Epidermal melanocyte (primary cell): ENCODE data around the gene SYNE2.

Experiments used
- DNase-seq: peaks from one replicate; pipeline ENCODE4 v3.0.0; 2011; ENCODE audit warnings: low spot score; ENCODE audit not compliant: insufficient read length

The SYNE2 gene

DNA sequence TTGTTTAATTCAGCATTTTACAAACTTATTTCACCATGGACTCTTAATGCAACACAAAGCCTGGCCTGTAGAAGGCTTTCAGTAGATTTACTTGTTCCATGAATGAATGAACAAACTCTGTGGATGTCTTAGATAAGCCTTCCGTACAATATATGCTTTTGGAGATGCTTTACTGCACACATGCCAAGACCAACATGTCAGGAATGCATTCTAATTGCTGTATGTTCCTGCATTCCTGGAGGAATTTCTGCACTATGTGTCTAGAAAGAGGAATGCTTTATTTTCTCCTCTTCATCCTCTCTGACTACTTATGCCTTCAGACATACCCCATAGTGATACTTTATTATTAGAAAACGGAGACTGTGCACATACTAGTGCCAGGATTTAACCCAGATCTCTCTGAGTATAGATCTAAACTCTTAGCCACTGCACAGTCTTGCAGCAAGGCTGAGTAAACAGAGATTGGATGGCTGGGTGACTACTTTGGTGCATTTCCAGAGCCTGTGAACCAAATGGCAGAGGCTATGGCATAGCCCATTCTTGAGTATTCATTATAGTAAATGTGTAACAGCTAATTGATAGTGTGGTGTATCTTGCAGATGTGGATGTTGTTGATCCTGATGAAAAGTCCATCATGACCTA is 108.2 kb downstream of the SYNE2 start:
- no peak for DNase-seq

DNA sequence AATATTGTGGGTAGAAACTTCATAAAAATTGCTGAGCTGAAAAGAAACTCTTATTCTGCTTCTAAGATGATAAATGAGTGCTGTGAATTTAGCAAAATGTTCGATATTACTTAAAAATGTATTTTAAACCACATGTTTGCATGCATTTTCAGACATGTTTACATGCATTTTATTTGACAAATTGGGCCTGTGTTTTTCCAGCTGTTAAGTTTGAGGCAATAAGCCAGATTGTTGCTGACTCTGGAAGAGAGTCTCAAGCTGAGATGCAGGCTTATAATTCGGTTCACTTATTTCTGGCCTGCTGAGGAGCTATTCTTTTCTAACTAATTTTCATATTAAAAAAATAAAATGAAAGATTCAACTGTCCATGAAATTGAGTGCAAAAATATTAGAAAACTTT is 110.1 kb downstream of the SYNE2 start:
- no peak for DNase-seq

DNA sequence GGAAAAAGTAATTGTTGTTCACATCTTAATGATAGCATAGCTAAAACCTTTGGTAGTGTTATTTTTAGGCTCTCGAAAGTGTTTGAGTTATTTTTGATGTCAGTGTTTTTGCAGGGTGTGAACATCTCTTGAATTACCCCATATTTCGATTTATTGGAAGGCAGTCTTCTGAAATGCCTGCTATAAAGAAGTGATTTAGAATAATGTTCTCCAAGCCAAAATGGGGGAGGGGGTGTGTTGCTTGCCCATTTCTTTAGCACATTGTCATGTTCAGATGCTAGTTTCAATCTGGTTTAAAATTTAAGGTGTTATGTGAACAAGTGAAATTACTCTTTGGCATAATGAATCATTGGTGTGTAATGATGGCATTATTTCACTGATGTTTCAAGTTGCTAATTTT is 110.6 kb downstream of the SYNE2 start:
- no peak for DNase-seq

DNA sequence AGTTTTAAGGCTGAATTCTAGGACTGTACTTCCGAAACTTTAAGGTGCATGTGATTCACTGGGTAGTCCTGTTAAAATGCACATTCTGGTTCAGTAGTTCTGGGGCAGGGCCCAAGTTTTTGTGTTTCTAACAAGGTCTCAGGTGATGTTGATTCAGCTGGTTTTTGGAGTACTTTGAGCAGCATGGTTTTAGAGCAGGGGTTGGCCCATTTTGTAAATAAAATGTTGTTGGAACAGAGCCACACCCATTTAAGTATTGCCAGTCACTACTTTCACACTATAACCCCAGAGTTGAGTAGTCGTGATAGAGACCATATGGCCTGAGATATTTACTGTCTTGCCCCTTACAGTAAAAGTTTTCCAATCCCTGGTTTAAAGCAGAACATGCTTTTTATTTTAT is 111.3 kb downstream of the SYNE2 start:
- DNase-seq: no peak

DNA sequence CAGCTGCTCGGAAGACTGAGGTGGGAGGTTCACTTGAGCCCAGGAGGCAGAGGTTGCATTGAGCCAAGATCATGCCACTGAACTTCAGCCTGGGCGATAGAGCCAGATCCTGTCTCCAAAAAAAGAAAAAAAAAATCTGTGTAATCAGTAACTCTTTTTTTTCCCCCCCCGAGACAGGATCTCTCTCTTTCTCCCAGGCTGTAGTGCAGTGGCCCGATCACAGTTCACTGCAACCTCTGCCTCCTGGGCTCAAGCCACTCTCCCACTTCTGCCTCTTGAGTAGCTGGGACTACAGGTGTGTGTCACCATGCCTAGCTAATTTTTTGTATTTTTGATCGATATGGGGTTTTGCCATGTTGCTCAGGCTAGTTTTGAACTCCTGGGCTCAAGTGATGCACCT is 113.6 kb downstream of the SYNE2 start:
- no peak for DNase-seq

DNA sequence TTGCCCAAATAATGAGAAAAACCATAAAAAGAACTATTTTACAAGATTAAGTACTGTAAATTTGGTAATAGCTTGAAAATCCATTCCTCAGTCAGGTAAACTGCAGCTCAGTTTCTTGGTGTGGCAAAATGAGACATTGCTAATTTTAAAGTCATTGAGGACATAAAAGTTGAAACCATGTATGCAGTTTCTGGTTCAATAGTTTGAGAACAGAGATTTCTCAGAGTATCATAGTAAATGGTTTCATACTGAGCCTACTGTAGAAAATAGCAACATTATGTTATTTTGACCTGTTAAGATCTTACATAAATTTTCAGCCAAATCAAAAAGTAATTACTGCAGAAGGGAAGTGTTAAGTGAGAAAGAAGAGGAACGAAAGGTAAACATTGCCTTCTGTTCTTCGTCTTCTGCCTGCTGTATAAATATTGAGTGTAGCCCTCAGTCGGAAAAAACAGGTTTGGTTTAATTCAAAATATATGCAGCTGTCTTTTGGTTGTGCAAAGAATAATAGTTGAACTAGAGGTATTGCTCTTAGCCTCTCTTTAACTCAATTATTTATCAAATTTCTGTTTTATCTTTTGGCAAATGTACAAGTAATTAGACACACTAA is 119.6 kb downstream of the SYNE2 start:
- DNase-seq: no peak

DNA sequence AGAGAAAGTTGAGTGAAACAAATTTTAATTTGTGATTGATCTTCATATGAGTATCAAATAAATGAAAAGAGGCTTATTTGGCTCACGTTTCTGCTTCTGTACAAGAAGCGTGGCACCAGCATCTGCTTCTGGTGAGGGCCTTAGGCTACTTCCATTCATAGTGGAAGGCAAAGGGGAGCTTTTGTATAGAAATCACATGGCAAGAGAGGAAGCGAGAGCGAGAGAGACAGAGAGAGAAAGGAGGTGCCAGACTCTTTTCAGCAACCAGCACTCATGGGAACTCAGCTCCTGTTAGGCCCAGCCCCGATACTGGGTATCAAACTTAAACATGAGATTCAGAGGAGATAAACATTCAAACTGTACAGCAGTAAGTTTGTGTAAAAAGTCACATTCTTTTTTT is 121.4 kb downstream of the SYNE2 start:
- no peak for DNase-seq

DNA sequence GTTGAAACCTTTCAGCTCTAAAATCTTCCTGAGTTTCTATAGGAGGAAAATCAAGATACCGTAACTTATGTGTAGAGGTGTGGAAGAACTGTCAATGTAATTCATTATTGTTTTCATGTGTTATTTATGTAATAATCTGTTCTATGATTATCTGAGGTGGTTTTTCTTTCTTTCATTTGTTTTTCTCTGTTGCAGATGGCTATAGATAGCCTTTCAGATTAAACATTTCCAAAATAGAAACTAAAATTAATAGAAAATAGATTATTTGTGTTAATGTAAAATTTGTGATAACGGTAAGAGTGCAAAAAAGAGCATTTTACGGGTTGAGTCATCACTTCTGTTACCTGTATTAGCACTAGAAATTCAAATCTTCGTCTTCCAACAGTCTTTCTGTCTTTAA is 128.8 kb downstream of the SYNE2 start:
- DNase-seq: no peak

DNA sequence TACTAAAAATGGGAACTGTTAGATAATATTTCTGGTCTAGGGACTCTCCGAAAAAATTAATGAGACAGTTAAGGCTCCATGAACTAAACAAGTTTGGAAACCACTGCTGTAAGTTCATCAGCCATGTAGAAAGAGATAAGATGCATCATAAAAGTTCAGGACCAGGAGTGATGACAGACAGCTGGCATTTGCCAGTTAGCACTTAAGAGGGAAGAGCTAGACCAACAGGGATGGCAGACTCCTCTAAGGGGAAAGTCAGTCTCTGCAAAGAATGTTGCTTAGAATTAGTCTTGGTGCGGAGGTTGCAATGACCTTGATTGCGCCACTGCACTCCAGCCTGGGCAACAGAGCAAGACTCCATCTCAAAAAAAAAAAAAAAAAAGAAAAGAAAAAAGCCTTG is 129.4 kb downstream of the SYNE2 start:
- no peak for DNase-seq

DNA sequence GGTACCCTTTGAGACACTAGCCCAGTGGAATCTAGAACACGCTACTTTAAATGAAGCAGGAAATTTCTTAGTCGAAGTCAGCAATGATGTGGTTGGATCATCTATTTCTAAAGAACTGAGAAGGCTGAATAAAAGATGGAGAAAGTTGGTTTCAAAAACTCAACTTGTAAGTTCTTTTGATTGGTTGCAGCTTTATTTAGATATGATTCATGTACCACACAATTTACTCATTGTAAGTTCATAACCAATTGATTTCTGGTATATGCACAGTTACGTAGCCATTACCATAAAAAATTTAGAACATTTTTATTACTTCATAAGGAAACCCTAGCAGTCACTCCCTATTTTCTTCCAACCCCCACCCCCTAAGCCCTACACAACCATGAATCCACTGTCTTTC is 129.8 kb downstream of the SYNE2 start:
- DNase-seq: no peak

DNA sequence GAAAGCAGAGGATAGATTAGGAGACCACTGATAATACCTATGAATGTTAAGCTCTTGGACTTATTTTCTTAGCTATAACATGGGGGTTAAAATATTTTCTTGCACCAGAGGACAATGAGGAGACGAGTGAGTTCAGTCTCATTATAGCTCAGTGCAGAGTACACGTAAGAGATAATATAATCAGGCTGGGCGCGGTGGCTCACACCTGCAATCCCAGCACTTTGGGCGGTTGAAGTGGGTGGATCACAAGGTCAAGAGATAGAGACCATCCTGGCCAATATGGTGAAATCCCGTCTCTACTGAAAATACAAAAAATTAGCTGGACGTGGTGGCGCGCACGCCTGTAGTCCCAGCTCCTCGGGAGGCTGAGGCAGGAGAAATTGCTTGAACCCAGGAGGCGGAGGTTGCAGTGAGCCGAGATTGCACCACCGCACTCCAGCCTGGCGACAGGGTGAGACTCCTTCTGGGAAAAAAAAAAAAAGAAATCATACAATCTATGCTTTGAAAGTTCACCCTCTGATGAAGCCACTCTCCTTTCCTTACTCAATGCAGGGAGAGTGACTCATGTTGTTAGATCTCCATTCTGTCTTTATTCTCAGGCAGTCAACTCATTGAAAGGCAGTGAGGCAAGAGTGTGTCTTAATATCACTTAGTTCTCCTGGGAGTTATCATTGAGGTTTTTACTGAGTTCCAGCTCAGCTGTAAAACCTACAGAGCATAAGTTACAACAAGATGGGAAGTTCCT is 134.2 kb downstream of the SYNE2 start:
- DNase-seq: no peak

DNA sequence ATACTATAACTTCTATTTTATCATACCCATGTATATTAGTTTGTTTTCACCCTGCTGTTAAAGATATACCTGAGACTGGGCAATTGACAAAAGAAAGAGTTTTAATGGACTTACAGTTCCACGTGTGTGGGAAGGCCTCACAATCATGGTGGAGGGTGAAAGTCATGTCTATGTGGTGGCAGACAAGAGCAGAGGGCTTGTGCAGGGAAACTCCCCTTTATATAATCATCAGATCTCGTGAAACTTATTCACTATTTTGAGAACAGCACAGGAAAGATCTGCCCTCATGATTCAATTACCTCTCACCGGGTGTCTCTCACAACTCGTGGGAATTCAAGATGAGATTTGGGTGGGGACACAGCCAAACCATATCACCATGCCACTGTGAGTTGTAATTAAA is 135.8 kb downstream of the SYNE2 start:
- no peak for DNase-seq

DNA sequence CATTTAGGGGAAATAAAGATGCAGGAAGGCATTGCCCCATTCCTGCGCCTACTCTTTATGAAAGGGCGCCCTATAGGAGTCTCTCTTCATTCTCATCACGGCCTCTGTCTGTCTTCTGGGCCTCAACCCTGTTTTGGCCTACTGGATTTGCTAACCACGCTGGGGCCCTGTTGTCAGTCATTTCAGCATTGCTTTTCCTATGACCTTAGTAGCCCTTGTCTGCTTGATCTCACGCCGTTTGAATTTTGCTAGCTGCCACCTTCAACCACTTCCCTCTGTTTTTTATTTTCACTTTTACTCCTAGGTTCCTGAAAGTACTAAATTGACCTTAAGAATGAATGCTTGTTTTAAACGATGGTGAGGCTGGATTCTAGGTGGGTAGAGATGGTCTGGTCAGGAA is 139.0 kb downstream of the SYNE2 start:
- no peak for DNase-seq

DNA sequence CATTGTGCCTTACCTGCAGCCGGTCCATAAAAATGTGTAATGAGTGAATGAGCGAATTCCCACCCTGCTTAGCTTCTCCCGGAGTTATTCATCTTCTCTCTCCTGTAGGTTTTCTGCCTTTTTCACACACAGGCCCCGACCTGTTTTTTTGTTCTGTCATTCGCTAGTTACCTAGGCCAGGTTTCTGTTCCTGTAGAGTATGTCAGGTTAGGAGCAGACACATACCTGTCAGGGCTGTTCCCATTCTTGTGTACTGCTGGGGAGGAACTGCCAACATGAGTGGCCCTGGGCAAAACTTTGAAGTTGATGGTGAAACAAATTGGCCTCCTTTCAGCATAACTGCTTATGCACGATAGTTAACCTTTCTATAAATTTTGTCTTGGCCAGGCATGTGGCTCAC is 140.1 kb downstream of the SYNE2 start:
- DNase-seq: no peak

DNA sequence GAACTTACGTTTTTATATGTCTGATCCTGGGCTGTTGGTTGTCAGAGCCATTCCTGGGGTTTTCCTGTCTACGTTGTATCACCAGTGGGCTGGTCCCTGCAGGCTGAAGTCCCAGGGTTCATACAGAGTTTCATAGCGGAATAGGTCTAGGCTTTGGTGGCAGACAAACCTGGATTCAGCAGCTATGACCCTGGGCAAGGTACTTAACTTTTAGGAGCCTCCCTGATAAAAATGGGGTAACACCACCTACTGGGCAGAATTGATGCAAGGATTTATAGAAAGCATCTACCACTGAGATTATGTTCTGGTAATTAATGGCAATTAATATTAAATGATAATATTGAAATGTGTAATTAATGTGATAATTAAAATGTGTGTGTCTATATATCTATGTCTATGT is 141.2 kb downstream of the SYNE2 start:
- DNase-seq: no peak

DNA sequence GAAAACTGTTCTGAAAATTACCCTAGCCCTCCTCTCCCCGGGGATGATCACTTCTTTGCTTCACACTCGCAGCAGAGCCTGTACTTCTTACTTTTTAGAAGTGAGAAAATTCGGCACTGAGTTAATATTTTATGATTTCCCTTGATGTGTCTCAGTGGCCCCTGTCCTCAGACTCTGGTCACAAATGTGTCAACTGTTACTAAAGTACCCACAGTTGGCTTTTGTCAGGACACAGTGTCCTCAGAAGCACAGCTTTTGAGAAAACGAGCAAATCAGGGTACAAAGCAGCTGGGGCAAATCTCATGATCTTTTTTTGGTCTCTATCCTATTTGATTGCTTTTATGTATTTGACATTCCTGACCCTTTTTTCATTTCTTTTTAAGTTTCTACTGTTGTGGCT is 142.5 kb downstream of the SYNE2 start:
- DNase-seq: no peak

DNA sequence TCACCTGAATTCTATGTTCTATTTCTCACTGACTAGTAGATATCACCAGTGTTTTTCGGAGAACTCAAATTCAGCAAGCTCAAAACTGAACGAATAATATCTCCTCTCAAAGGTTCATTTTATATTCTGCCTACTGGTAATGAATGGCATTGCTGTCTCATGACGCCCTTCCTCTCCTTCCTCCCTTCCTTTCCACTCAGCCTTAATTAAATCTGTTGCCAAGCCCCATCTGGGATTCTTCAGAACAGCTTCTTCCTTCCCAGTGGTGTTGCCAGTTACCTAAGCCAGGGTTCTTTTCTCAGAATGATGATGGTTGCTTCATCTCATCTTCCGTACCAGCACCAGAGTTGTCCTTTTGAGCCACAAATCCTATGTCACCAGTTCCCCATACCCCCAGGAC is 143.2 kb downstream of the SYNE2 start:
- no peak for DNase-seq

DNA sequence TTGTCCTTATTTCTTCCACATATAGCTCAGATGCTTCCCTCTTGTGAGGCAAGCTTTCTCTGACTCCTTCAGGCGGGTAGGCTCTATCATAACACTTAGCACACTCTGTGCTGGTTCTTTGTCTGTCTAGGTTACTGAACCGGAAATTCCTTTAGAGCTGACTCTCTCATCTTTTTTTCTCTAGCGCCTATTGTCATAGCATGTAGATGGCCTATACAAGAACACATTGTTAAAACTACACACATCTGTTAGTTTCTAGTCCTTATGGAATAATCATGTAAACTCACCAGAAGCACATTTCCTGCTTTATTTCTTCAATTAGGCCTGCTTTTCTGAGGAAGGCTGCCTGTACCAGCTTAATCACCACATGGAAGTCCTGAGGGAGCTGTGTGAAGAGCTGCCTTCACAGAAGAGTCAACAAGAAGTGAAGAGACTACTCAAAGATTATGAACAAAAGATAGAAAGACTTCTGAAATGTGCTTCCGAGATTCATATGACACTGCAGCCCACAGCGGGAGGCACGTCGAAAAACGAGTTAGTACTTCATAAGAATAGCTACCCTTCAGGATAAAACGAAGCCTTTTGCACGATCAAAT is 143.9 kb downstream of the SYNE2 start:
- no peak for DNase-seq

DNA sequence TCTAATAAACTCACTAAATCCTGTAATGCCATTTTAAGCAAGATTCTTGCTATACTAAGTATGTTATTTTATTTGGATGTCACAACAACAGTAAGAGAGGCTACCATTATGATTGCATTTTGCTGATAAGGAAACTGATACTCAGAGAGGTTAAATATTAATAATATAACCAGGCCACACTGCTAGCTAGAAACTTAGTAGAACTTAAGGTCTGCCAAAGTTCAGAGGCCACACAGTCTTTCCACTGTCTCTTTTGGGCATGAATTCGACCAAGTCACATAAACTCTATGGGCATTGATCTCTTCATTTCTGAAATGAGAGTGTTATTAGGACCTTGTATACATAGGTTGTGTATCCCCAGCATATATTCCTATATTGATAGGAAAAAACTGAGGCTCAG is 147.9 kb downstream of the SYNE2 start:
- DNase-seq: no peak

DNA sequence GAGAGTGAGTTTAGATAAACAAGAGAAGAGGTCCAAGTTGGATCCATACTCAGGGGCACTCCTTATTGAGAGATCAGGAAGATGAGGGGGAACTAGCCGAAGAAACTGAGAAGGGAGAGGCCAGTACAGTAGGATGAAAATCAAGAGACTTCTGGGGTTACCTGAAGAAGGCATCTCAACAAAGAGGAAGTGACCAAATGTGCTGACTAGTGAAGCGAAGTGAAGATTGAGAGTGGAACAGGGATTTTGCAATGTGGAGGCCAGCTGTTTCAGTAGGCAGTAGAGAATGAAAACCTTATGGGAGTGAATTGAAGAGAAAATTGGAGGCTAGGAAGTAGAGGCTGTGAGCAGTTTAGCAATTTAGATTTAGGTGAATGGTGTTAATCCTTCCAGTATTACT is 153.0 kb downstream of the SYNE2 start:
- DNase-seq: no peak

DNA sequence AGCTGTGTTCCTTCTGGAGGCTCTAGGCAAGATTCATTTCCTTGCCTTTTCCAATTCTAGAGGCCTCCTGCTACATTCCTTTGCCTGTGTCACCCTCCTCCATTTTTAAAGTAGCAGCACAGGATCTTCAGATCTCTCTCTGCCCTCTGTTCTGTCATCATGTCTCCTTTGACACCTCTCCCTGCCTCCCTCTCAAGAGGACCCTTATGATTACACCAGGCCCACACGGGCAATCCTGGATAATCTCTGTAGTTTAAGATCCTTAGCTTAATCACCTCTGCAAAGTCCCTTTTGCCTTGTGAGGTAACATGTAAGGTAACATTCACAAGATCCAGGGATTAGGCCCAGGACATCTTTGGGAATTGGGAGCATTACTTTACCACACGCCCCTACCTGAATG is 155.2 kb downstream of the SYNE2 start:
- no peak for DNase-seq

DNA sequence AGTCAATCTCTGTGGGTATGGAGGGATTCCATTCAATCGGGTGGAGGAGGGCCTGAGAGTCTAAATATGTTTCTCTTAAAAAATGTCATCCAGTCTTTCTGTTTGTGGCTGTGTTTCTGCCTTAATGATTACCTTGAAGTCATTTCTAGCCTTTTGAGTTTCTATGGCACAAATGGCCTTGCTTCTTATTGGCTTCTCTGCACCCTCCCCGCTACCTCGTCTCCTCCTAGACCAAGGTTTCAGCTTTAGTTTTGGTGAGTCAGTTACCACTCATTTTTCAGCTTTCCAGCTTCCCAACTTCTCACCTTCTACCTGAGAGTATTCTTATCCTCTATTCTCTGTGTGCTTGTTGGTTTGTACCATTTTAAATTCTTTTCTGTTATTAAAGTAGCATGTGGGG is 159.2 kb downstream of the SYNE2 start:
- DNase-seq: no peak

DNA sequence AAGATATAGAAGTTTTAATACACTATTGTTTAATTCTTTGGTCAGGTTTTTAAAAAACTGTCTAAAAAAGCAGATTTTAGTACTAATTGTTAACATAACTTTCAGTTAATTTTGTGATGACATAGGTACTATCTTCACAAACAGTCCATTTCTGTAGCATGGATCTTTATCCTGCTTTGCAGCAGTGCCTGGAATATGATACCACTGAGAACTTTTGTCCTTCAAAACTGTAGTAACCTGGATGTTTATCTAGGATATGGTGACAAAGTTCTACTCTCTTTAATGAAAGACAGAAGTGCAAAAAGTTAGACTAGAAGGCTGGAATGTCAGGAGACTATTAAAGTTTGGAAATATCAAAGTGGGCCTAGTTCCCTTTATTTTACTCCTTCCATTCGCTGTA is 159.9 kb downstream of the SYNE2 start:
- no peak for DNase-seq
